Measurements from ENCODE around the gene CREB1. TPM values are rescaled to one million over a fixed set of nuclear protein-coding genes. Genes with fewer than 3 reads are reported as not detected.

Gene CREB1
- total RNA-seq, 2 donors from 2014 or later = 87.1 to 105 TPM

DNA sequence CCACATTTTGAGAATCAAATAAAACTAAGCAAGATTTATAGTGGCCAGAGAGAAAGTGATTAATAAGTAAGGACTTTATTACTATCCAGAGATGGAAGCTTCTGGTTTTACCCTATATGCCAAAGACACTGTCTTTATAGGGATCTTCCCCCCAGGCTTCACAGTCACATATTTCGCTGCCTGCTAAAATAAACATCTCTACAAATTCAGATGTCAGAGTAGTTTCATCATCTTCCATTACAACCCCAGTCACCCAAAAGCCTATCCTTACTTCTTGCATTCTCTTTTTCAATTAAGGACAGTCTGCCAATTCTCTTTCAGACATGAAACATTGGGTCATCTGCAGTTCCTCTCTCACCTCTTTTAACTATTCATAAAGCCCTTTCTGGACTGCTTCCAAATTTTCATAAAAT, 28.3 kb downstream of the CREB1 start:
- 91 to 96% methylated on average over 1 of the region's 1 CpG for WGBS, 2 experiments (ENCODE audit: insufficient coverage in 1 of 2, insufficient read length in 1 of 2)
- no peaks in the 10 kb centered on the region for H3K4me1 Mint-ChIP-seq
- TF ChIP-seq, protein P1, sequence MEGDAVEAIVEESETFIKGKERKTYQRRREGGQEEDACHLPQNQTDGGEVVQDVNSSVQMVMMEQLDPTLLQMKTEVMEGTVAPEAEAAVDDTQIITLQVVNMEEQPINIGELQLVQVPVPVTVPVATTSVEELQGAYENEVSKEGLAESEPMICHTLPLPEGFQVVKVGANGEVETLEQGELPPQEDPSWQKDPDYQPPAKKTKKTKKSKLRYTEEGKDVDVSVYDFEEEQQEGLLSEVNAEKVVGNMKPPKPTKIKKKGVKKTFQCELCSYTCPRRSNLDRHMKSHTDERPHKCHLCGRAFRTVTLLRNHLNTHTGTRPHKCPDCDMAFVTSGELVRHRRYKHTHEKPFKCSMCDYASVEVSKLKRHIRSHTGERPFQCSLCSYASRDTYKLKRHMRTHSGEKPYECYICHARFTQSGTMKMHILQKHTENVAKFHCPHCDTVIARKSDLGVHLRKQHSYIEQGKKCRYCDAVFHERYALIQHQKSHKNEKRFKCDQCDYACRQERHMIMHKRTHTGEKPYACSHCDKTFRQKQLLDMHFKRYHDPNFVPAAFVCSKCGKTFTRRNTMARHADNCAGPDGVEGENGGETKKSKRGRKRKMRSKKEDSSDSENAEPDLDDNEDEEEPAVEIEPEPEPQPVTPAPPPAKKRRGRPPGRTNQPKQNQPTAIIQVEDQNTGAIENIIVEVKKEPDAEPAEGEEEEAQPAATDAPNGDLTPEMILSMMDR (conservative IDR thresholded peaks at IDR 0.05) = no peak
- H3K27ac ChIP-seq (ENCODE audit: low read depth, low read length) = no peak overlapping the region
- no peaks in the 10 kb centered on the region for H3K4me1 ChIP-seq (ENCODE audit: control insufficient read depth, insufficient read depth, low read length)
- no peak overlapping the region for H3K4me3 ChIP-seq (ENCODE audit: low read length)
- peaks cover 80% of the 10 kb centered on the region for H3K36me3 ChIP-seq (ENCODE audit: control insufficient read depth, insufficient read depth, low read length)
- H3K27me3 Mint-ChIP-seq (ENCODE audit: insufficient read depth) = no peaks in the 10 kb centered on the region
- H3K27ac Mint-ChIP-seq = no peak overlapping the region
- no peaks in the 10 kb centered on the region for H3K27me3 ChIP-seq (ENCODE audit: control insufficient read depth, insufficient read depth, low read length, poor library complexity, severe bottlenecking)
- no peak for DNase-seq
- H3K9ac ChIP-seq (ENCODE audit: extremely low read depth, low read length, poor library complexity, severe bottlenecking) = no peak overlapping the region
- no peaks in the 10 kb centered on the region for H3K9me3 ChIP-seq (ENCODE audit: control insufficient read depth, low read length)
- no peaks in the 10 kb centered on the region for H3K9me3 Mint-ChIP-seq
- no peak overlapping the region for H3K4me3 Mint-ChIP-seq
- H3K36me3 Mint-ChIP-seq (ENCODE audit: low read depth) = peaks cover 46% of the 10 kb centered on the region

DNA sequence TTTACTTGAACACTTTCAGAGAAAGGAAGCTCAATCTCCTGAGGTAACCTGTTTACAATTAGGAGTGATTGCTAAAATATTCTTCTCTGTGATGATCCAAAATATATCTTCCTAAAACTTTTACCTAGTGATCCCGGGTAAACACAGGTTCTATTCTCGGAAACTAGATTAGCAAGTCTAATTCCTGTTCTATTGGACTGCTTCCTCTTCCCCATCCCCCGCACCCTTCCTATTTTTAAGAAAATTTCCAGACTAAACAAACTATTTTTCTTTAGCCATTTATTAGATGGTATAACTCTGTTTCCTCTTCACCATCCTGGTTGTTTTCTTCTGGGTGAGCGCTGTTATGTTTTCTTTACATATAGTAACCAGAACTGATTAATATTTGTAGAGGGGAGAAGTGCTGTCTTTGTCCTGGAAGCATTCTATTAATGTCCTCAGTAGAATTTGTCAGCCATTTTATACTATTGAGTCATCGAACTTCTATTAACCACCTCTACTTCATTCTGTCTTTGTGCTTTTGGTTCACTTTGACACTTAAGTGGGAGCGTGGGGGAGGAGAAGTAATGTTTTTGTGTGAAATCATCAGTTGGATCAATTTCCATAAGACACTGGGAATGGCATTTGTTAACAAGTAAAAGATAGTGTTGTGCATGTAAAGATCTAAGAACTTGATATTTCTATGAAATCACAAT, 31.8 kb downstream of the CREB1 start:
- peak overlapping the region; percentile 71 for H3K27ac Mint-ChIP-seq

DNA sequence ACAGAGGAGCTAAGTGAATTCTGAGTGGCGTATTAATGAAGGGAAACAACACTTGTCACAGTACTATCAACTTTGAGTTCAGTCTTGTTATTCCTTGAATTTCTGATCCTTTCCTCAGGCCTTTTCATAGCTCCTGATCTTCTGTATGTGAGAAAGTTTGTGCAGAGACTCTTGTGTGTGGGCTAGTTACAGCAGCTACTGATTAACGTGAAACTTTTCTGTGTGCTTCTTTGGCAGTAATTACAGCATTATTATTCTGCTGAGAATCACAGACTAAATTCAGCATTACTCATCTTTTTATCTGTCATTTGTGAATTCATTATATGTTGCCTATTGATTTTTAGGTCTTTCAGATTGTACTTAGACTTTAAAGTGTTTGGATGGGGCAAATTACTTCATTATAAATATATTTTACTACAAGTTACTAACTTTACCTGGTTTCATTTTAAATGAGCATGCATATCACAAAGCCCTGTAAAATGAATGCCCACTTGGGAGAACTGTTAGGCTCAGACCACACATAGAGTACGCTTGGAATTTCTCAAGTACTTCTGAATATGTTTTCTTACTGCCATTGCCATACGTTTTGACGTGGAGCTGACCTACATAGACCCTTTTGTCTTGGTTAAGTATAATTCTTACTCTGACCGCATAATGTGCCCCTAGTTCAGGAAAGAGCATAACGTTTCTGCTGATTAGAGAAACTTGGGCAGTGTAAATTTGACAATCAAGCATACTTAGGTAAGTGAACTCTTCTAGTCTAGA, 36.2 kb downstream of the CREB1 start:
- Histone ChIP-seq H3K27me3 (ENCODE audit: control insufficient read depth, insufficient read depth, low read length, poor library complexity, severe bottlenecking) (no peaks in the 10 kb centered on the region), H3K9ac (ENCODE audit: extremely low read depth, low read length, poor library complexity, severe bottlenecking) (no peak overlapping the region), H3K9me3 (ENCODE audit: control insufficient read depth, low read length) (no peaks in the 10 kb centered on the region), H3K36me3 (ENCODE audit: control insufficient read depth, insufficient read depth, low read length) (peaks cover 87% of the 10 kb centered on the region), H3K4me1 (ENCODE audit: control insufficient read depth, insufficient read depth, low read length) (no peaks in the 10 kb centered on the region), H3K27ac (ENCODE audit: low read depth, low read length) (no peak overlapping the region), H3K4me3 (ENCODE audit: low read length) (no peak overlapping the region)
- Mint-ChIP-seq H3K27ac (peak overlapping the region; percentile 56), H3K9me3 (no peaks in the 10 kb centered on the region), H3K27me3 (ENCODE audit: insufficient read depth) (no peaks in the 10 kb centered on the region), H3K36me3 (ENCODE audit: low read depth) (peaks cover 64% of the 10 kb centered on the region), H3K4me1 (no peaks in the 10 kb centered on the region), H3K4me3 (no peak overlapping the region)
- TF ChIP-seq, protein P1 (conservative IDR thresholded peaks at IDR 0.05) = no peak
- WGBS, 2 experiments (ENCODE audit: insufficient coverage in 1 of 2, insufficient read length in 1 of 2) = 94 to 97% methylated on average over 6 to 7 of the region's 7 CpGs
- no peak for DNase-seq

More for the DNA sequence above, 31.8 kb downstream of the CREB1 start:
- Histone ChIP-seq H3K9me3 (ENCODE audit: control insufficient read depth, low read length) (no peaks in the 10 kb centered on the region), H3K9ac (ENCODE audit: extremely low read depth, low read length, poor library complexity, severe bottlenecking) (no peak overlapping the region), H3K27me3 (ENCODE audit: control insufficient read depth, insufficient read depth, low read length, poor library complexity, severe bottlenecking) (no peaks in the 10 kb centered on the region), H3K4me1 (ENCODE audit: control insufficient read depth, insufficient read depth, low read length) (no peaks in the 10 kb centered on the region), H3K36me3 (ENCODE audit: control insufficient read depth, insufficient read depth, low read length) (peaks cover 86% of the 10 kb centered on the region), H3K27ac (ENCODE audit: low read depth, low read length) (no peak overlapping the region), H3K4me3 (ENCODE audit: low read length) (no peak overlapping the region)
- TF ChIP-seq, protein P1 (conservative IDR thresholded peaks at IDR 0.05) = no peak
- no peak for DNase-seq
- no peak overlapping the region for H3K4me3 Mint-ChIP-seq
- no peaks in the 10 kb centered on the region for H3K27me3 Mint-ChIP-seq (ENCODE audit: insufficient read depth)
- H3K4me1 Mint-ChIP-seq = no peaks in the 10 kb centered on the region
- H3K9me3 Mint-ChIP-seq = no peaks in the 10 kb centered on the region
- 93 to 100% methylated on average over 3 to 5 of the region's 6 CpGs for WGBS, 2 experiments (ENCODE audit: insufficient coverage in 1 of 2, insufficient read length in 1 of 2)
- H3K36me3 Mint-ChIP-seq (ENCODE audit: low read depth) = peaks cover 59% of the 10 kb centered on the region
